Heart left ventricle (tissue), 13 donors: Measurements from ENCODE around the gene CX3CR1.

Experiments used
- POLR2A ChIP-seq, 2 donors: fragments of 450-650 bp; IDR thresholded peaks; one replicate each; pipeline ENCODE4 v1.6.1; 2017; ENCODE audit warnings: antibody characterized with exemption in 2 of 2, mild to moderate bottlenecking in 2 of 2, moderate library complexity in 2 of 2
- TF ChIP-seq, protein P1 (sequence below), 12 donors: fragments of 200-600 bp; sonication (generic) in 4 of 12; IDR thresholded peaks; one replicate each; pipeline versions ENCODE4 v1.5.0 to v1.8.0; 2018 to 2022; ENCODE audit warnings: antibody characterized with exemption in 12 of 12, mild to moderate bottlenecking in 5 of 12
- donor health status: ischemic (EF 13 %, LVEDD 7.1; RV severe dilation, severe dysfunction).
- donor health status: DM: no; HTN: yes; CAD: no.
- donor health status: DM: no; HTN: no; CAD: no.
- donor health status: ischemic (EF 25% LVEDD 6.9; RV normal size, moderate dysfunction).
- donor health status: ischemic (EF 25% LVEDD 5.7; RV mildly dilated, moderate dysfunction).
- donor health status: ischemic (EF 35%, LVEDD 5.7; RV mildly dilated, moderate dysfunction).
- donor health status: nonischemic (EF 11% LVEDD 7.7; RV severe dilation, severe dysfunction).
- donor health status: DM: yes; HTN: yes; CAD: no.
- donor health status: PGD.
- donor health status: ischemic (EF 29% LVEDD 5.4; RV normal size, mild dysfunction).
- donor health status: nonischemic (EF 23%, LVEDD 6.1; RV moderate dilation, normal function).

DNA sequence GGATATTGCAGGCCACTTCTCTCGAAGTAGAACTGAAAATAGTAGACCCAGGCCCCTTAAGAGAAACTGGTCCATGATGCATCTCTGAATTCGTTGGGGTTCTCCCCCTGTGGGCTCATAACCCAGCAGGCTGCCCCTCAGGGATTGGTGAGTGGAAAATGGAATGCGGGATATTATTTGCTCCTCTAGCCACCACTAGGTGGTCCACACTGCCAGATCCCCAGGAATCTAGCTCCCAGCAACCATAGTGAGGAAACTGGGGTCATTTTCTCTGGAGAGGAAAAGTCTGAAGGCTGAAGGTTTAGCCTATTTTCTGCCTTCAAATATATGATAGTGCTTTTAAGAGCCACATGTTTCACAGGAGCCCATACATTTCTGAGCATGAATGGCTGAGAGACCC lies 6.7 kb downstream of the CX3CR1 start:
- no peak for TF ChIP-seq POLR2A (IDR thresholded peaks at IDR 0.05)
- TF ChIP-seq, protein P1, sequence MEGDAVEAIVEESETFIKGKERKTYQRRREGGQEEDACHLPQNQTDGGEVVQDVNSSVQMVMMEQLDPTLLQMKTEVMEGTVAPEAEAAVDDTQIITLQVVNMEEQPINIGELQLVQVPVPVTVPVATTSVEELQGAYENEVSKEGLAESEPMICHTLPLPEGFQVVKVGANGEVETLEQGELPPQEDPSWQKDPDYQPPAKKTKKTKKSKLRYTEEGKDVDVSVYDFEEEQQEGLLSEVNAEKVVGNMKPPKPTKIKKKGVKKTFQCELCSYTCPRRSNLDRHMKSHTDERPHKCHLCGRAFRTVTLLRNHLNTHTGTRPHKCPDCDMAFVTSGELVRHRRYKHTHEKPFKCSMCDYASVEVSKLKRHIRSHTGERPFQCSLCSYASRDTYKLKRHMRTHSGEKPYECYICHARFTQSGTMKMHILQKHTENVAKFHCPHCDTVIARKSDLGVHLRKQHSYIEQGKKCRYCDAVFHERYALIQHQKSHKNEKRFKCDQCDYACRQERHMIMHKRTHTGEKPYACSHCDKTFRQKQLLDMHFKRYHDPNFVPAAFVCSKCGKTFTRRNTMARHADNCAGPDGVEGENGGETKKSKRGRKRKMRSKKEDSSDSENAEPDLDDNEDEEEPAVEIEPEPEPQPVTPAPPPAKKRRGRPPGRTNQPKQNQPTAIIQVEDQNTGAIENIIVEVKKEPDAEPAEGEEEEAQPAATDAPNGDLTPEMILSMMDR (IDR thresholded peaks at IDR 0.05) = no peak
